Keratinocyte (primary cell): Measurements from ENCODE around the gene MAP3K6. TPM values are rescaled to one million over a fixed set of nuclear protein-coding genes. Genes with fewer than 3 reads are reported as not detected.

Source experiments
- DNase-seq: peaks from one replicate; pipeline ENCODE4 v3.0.0-alpha.2; 2011; ENCODE audit warnings: low read depth, missing footprints, low spot score
- FAIRE-seq: peaks from 2 replicates; lab custom pipeline; 2011; peaks lifted over from hg19 to GRCh38; lab: Jason Lieb, UNC
- H2AFZ ChIP-seq: 2 replicates; pipeline ENCODE4 v1.6.0; 2012; ENCODE audit warnings: low read length, control low read depth, inconsistent platforms; ENCODE audit not compliant: control insufficient read depth
- H3K27ac ChIP-seq: 2 replicates; pipeline ENCODE4 v1.5.1; 2011; ENCODE audit warnings: low read length; ENCODE audit not compliant: control insufficient read depth, insufficient read depth
- H3K27me3 ChIP-seq: 3 replicates; pipeline ENCODE4 v1.6.0; 2011; ENCODE audit warnings: low read length; ENCODE audit not compliant: control insufficient read depth, insufficient read depth; ENCODE audit errors: extremely low read depth
- H3K36me3 ChIP-seq, 2 experiments: 2 replicates in 1 of 2; 3 replicates in 1 of 2; pipeline ENCODE4 v1.5.1; 2011; ENCODE audit warnings: low read length in 2 of 2, mild to moderate bottlenecking in 1 of 2; ENCODE audit not compliant: control insufficient read depth in 2 of 2, insufficient read depth in 2 of 2; ENCODE audit errors: extremely low read depth in 1 of 2
- H3K4me1 ChIP-seq: 3 replicates; pipeline ENCODE4 v1.5.1; 2011; ENCODE audit warnings: low read length; ENCODE audit not compliant: control insufficient read depth, insufficient read depth; ENCODE audit errors: extremely low read depth
- H3K4me2 ChIP-seq: 3 replicates; pipeline ENCODE4 v1.6.0; 2011; ENCODE audit warnings: low read depth, low read length; ENCODE audit not compliant: control insufficient read depth, insufficient read depth; ENCODE audit errors: extremely low read depth
- H3K4me3 ChIP-seq, 3 experiments: fragments of 200-600 bp in 1 of 3; sonication (generic) in 1 of 3; 2 replicates in 2 of 3; 3 replicates in 1 of 3; pipeline ENCODE4 v1.5.1; 2011 to 2016; ENCODE audit warnings: low read length in 3 of 3, mild to moderate bottlenecking in 3 of 3, control low read depth in 2 of 3, inconsistent platforms in 1 of 3, low read depth in 1 of 3, mixed read lengths in 1 of 3, mixed run types in 1 of 3, moderate library complexity in 1 of 3; ENCODE audit not compliant: control insufficient read depth in 2 of 3, insufficient read depth in 2 of 3; ENCODE audit errors: extremely low read depth in 1 of 3
- H3K79me2 ChIP-seq: 2 replicates; pipeline ENCODE4 v1.6.0; 2012; ENCODE audit warnings: low read length; ENCODE audit not compliant: control insufficient read depth, insufficient read depth
- H3K9ac ChIP-seq: 3 replicates; pipeline ENCODE4 v1.6.0; 2011; ENCODE audit warnings: low read length; ENCODE audit not compliant: control insufficient read depth, insufficient read depth; ENCODE audit errors: extremely low read depth
- H3K9me1 ChIP-seq: 3 replicates; pipeline ENCODE4 v1.6.0; 2011; ENCODE audit warnings: low read length; ENCODE audit not compliant: control insufficient read depth, insufficient read depth; ENCODE audit errors: extremely low read depth
- H3K9me3 ChIP-seq: 2 replicates; pipeline ENCODE4 v1.5.1; 2012; ENCODE audit warnings: low read depth, low read length; ENCODE audit not compliant: control insufficient read depth
- H4K20me1 ChIP-seq: 3 replicates; pipeline ENCODE4 v1.6.0; 2011; ENCODE audit warnings: low read length; ENCODE audit not compliant: control insufficient read depth, insufficient read depth; ENCODE audit errors: extremely low read depth
- CTCF ChIP-seq, 3 experiments: IDR thresholded peaks in 1 of 3; conservative IDR thresholded peaks in 1 of 3; optimal IDR thresholded peaks in 1 of 3; 2 replicates in 2 of 3; 3 replicates in 1 of 3; pipeline versions ENCODE3 to v1.5.1; 2011; ENCODE audit warnings: low read length in 3 of 3, mild to moderate bottlenecking in 3 of 3, moderate library complexity in 2 of 3, control low read depth in 1 of 3, inconsistent platforms in 1 of 3; ENCODE audit not compliant: insufficient read depth in 2 of 3; ENCODE audit errors: extremely low read depth in 1 of 3
- EZH2 ChIP-seq: IDR thresholded peaks from one replicate; pipeline ENCODE4 v1.6.1; 2012; ENCODE audit warnings: inconsistent platforms, mild to moderate bottlenecking, low read length, moderate library complexity
- dilution Hi-C: fragments of 300-500 bp; cut with MboI; formaldehyde crosslinking; loops from one replicate; pipeline ENCODE4 v1.7.0; 2020; ENCODE audit warnings: low sequenced_read_pairs; ENCODE audit not compliant: extremely low pct_ligation_motif_present
- polyA plus RNA-seq, 5 experiments: library from polyadenylated mRNA; depleted of rRNA in 3 of 5; stranded (reverse) in 3 of 5; stranded (forward) in 1 of 5; unstranded in 1 of 5; fragments of >200 nt; gene quantifications; 1 replicate in 1 of 5; 2 replicates in 3 of 5; 3 replicates in 1 of 5; pipeline versions ENCODE4 v1.2.1 to v1.2.3, GENCODE V29; 2011 to 2012; ENCODE audit warnings: missing spikeins in 2 of 5, low read depth in 1 of 5, low replicate concordance in 1 of 5

The MAP3K6 gene
- polyA plus RNA-seq, 1 donor (not counting 4 experiments of a cell fraction or from before 2014, with no cell fraction given): 13.4 TPM

GRCh38 chr1:27358038-27358927, 8.5 kb downstream of the MAP3K6 start:
- H3K9me3 ChIP-seq: no peaks in the 10 kb centered on the region
- no peak for FAIRE-seq
- DNase-seq: no peak
- H3K4me3 ChIP-seq: no peak overlapping the region
- dilution Hi-C loops: no loop called here
- peaks cover 21 to 42% of the 10 kb centered on the region in 2 experiments for H3K36me3 ChIP-seq
- H3K9me1 ChIP-seq: no peaks in the 10 kb centered on the region
- no peak overlapping the region for H3K4me2 ChIP-seq
- no peaks in the 10 kb centered on the region for H3K79me2 ChIP-seq
- H4K20me1 ChIP-seq: peaks cover 3% of the 10 kb centered on the region
- H3K4me1 ChIP-seq: peaks cover 6% of the 10 kb centered on the region
- TF ChIP-seq CTCF (optimal IDR thresholded peaks at IDR 0.05 in 1 of 3, IDR thresholded peaks at IDR 0.05 in 1 of 3, conservative IDR thresholded peaks at IDR 0.05 in 1 of 3; ENCODE audit: extremely low read depth in 1 of 3, insufficient read depth in 2 of 3, low read length in 3 of 3) (no peak), EZH2 (no peak)
- H3K27ac ChIP-seq: no peak overlapping the region
- H3K27me3 ChIP-seq: no peaks in the 10 kb centered on the region
- H3K9ac ChIP-seq: no peak overlapping the region
- no peak overlapping the region for H2AFZ ChIP-seq

- H4K20me1 ChIP-seq: peaks cover 3% of the 10 kb centered on the region
- no peak overlapping the region for H3K4me3 ChIP-seq
- dilution Hi-C loops: no loop called here
- no peaks in the 10 kb centered on the region for H3K27me3 ChIP-seq
- H3K9me3 ChIP-seq: no peaks in the 10 kb centered on the region
- peaks cover 21 to 39% of the 10 kb centered on the region in 2 experiments for H3K36me3 ChIP-seq
- no peak for TF ChIP-seq EZH2
- TF ChIP-seq CTCF (optimal IDR thresholded peaks at IDR 0.05 in 1 of 3, IDR thresholded peaks at IDR 0.05 in 1 of 3, conservative IDR thresholded peaks at IDR 0.05 in 1 of 3; ENCODE audit: extremely low read depth in 1 of 3, insufficient read depth in 2 of 3, low read length in 3 of 3): peak; percentile 77 to 98 (median 94)
- no peaks in the 10 kb centered on the region for H3K9me1 ChIP-seq
- H3K9ac ChIP-seq: peak overlapping the region; percentile 15
- H2AFZ ChIP-seq: no peak overlapping the region
- no peak overlapping the region for H3K27ac ChIP-seq
- peak overlapping the region; percentile 37 for H3K4me2 ChIP-seq
- H3K79me2 ChIP-seq: no peaks in the 10 kb centered on the region
- FAIRE-seq: no peak
- peaks cover 6% of the 10 kb centered on the region for H3K4me1 ChIP-seq
- no peak for DNase-seq
Measured at GRCh38 chr1:27357281-27358037, 9.3 kb downstream of the MAP3K6 start.
